ENCODE measurements around the gene IGSF3.

The IGSF3 gene

DNA sequence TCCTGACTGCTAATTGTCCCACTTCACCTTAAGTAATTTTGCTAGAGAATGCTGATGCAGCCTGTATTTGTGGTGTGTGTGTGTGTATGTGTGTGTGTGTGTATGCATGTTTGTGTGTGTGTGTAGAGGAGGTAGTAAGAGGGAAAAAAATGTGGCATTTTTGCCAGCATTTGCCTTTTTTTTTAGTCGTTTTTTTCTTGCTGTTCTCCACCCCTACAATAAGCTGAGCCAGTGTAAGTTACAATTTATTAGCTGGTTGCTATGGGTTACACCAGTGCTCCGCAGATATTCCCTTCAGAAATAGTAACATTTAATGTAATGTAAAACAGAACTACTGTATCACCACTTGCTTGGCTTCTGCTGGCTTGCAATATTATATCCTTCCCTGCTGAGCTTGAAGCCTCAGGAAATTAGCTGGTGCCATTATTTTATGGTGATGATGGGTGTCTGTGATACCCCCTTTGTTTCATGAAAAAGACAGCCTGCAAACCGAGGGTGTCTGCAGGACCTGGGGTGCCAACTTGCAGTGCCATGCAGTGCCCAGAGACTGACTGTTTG is 23.4 kb upstream of the IGSF3 start:
- H3K4me3 ChIP-seq (replicated peaks in 1 of 2; ENCODE audit: low read depth in 2 of 2, low read length in 2 of 2) = no peak overlapping the region
- TF ChIP-seq, protein P1, sequence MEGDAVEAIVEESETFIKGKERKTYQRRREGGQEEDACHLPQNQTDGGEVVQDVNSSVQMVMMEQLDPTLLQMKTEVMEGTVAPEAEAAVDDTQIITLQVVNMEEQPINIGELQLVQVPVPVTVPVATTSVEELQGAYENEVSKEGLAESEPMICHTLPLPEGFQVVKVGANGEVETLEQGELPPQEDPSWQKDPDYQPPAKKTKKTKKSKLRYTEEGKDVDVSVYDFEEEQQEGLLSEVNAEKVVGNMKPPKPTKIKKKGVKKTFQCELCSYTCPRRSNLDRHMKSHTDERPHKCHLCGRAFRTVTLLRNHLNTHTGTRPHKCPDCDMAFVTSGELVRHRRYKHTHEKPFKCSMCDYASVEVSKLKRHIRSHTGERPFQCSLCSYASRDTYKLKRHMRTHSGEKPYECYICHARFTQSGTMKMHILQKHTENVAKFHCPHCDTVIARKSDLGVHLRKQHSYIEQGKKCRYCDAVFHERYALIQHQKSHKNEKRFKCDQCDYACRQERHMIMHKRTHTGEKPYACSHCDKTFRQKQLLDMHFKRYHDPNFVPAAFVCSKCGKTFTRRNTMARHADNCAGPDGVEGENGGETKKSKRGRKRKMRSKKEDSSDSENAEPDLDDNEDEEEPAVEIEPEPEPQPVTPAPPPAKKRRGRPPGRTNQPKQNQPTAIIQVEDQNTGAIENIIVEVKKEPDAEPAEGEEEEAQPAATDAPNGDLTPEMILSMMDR (IDR thresholded peaks at IDR 0.05; ENCODE audit: low read depth, low read length) = no peak
- peak in 1 of 2 donors; percentile 15 for DNase-seq (ENCODE audit: low read depth in 2 of 2)

DNA sequence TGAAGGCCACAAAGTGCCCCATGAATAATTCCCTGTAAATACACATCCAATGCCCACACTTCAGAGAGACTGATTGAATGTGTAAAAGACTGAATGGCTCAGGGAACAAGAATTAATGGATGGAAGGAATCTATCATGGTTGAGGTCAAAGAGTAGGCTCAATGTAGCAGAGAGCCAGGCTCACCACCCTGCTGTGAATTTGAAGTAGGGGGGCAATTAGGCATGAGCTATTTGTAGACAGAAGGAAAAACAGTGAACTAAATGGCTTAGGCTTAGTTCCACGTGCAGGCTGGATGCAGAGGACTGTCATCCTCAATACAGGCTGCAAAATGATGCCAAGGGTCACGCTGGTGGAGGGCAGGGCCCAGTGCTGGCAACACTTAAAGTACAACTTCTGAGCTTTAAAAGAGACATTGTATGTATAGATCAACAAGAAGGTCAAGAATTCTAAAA is 22.9 kb upstream of the IGSF3 start:
- TF ChIP-seq, protein P1 (IDR thresholded peaks at IDR 0.05; ENCODE audit: low read depth, low read length) = no peak
- DNase-seq (ENCODE audit: low read depth in 2 of 2) = no peak
- H3K4me3 ChIP-seq (replicated peaks in 1 of 2; ENCODE audit: low read depth in 2 of 2, low read length in 2 of 2) = no peak overlapping the region

DNA sequence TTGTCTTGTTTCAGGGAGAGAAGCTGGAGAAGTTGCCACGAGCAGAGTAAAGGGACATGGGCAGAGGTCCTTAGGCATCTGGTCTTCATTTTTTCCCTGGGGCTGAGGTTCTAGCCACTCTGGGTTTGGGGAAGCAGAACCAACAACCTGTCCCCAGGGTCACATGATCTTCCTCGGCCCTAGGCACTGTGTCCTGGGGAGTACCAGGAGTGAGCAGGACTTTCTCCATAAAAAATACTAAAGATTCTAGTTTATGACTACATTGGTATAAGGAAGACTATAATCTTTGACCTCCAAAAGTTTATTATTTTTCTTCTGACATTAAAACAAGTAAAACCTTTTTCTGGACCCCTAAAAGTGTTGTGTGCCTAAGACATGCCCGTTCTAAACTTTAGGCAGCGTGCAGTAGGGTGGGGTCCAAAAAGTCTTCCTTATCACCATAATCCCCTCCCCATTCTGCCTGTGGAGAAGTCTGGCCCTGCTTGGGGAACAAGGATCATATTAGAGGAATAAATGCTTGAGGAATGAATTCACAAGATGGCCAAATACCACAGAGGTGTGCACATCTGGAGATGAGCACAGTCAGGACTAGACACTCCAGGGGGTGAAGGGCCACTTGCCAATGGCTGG is 19.3 kb upstream of the IGSF3 start:
- TF ChIP-seq, protein P1 (IDR thresholded peaks at IDR 0.05; ENCODE audit: low read depth, low read length) = no peak
- H3K4me3 ChIP-seq (replicated peaks in 1 of 2; ENCODE audit: low read depth in 2 of 2, low read length in 2 of 2) = no peak overlapping the region
- DNase-seq (ENCODE audit: low read depth in 2 of 2) = no peak

DNA sequence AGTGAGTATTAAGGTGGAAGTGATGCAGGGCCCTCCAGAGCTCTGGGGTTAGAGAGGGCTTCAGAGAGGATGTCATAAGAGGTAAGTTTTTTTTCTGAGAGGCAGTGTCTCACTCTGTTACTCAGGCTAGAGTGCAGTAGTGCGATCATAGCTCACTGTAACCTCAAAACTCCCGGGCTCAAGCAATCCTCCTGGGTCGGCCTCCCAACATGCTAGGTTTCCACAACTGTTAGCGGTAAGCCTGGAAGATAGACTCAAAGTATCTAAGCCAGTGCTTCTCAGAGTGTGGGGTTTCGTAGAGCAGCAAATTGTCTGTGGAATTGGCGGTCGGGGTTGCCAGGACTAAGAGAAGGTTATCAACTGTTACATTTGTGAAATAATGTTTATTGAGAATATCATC is 18.6 kb upstream of the IGSF3 start:
- TF ChIP-seq, protein P1 (IDR thresholded peaks at IDR 0.05; ENCODE audit: low read depth, low read length) = no peak
- no peak for DNase-seq (ENCODE audit: low read depth in 2 of 2)
- no peak overlapping the region for H3K4me3 ChIP-seq (replicated peaks in 1 of 2; ENCODE audit: low read depth in 2 of 2, low read length in 2 of 2)

DNA sequence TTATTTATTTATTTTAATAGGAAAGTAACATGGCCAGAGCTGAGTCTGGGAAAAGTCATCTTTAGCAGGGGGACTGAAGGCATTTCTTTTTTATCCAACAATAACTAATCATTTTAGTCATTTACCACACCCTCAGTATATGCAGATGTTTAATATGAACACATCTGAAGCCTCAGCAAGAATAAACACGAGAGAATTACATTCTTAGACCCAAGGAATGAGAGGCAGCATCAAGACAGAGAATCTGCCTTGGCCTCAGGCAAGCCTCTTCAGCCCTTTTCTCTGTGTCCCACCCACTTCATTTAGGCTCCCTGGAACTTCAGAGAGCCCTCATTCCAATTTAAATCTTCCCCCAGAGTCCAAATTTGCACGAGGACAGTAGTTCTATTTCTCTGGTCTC is 17.0 kb upstream of the IGSF3 start:
- TF ChIP-seq, protein P1 (IDR thresholded peaks at IDR 0.05; ENCODE audit: low read depth, low read length) = no peak
- no peak for DNase-seq (ENCODE audit: low read depth in 2 of 2)
- no peak overlapping the region for H3K4me3 ChIP-seq (replicated peaks in 1 of 2; ENCODE audit: low read depth in 2 of 2, low read length in 2 of 2)

DNA sequence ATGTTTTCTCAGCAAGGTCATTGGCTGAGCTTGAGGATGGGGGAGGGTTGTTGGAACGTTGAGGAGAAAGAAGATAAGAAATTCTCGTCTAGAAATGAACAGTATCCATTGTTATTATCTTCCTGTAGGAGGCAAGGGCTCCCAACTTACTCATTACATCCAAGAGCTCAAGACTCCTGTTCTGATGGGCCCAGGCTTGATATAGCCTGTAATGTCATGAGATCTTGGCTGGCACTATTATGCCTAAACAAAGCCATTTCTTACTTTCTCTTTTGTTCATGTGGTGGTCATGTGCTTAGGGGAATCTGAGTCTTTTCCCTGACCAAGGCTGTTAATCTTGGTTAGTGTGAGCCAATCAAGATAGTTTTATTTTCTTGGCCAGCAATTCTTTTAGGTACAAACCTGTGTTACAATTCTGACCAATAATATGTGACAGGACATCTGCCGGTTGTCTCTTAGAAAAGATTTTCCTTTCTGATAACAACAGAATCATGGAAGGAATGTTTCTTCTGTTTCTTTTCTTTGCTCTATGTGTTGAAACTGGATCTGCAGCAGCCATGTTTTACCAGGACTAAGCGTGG is 15.2 kb upstream of the IGSF3 start:
- TF ChIP-seq, protein P1 (IDR thresholded peaks at IDR 0.05; ENCODE audit: low read depth, low read length) = no peak
- DNase-seq (ENCODE audit: low read depth in 2 of 2) = peak in 1 of 2 donors; percentile 8

More for the DNA sequence above, 15.2 kb upstream of the IGSF3 start:
- H3K4me3 ChIP-seq (replicated peaks in 1 of 2; ENCODE audit: low read depth in 2 of 2, low read length in 2 of 2) = no peak overlapping the region
